Activated CD4-positive, alpha-beta T cell treated with anti-CD3 and anti-CD28 coated beads, Interleukin-2, amount 50 U/mL, for 16 hours (primary cell): Measurements from ENCODE around the gene KERA.

Experiments used
- DNase-seq: peaks from one replicate; pipeline ENCODE4 v3.0.0-alpha.2; 2020

Gene KERA

GRCh38 chr12:91072931-91073330 lies 15.1 kb upstream of the KERA start:
- no peak for DNase-seq

- DNase-seq, result no peak
Measured at GRCh38 chr12:91070936-91071335, 13.1 kb upstream of the KERA start.

GRCh38 chr12:91065396-91065795 lies 7.6 kb upstream of the KERA start:
- no peak for DNase-seq

- no peak for DNase-seq
Measured at GRCh38 chr12:91064640-91065039, 6.8 kb upstream of the KERA start.

DNA sequence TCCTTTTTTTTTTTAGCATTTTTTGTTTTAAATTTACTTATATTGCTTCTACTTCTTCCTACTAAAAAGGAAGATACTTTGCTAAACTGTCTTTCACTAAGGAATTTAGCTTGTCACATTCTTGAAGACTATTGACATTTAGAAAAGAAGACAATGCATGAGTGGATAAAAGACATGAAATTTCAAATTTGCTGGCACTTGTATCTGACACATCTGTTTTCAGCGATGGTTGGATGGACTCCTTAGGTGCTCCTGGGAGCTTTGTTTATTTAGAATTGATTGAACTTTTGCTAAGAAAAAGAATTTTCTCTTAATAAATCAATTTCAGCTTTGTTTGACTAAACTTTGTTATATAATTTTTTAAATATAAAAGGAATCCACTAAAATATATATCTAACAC lies 3.3 kb upstream of the KERA start:
- DNase-seq, result no peak

GRCh38 chr12:91059211-91059610 lies 1.4 kb upstream of the KERA start:
- DNase-seq, result no peak

- DNase-seq, result no peak
Measured at GRCh38 chr12:91058786-91059185, 962 bp upstream of the KERA start.

- no peak for DNase-seq
Measured at GRCh38 chr12:91056488-91056887, 1.3 kb downstream of the KERA start.

GRCh38 chr12:91055976-91056375 lies 1.8 kb downstream of the KERA start:
- no peak for DNase-seq

GRCh38 chr12:91053951-91054715 lies 3.7 kb downstream of the KERA start:
- no peak for DNase-seq

DNA sequence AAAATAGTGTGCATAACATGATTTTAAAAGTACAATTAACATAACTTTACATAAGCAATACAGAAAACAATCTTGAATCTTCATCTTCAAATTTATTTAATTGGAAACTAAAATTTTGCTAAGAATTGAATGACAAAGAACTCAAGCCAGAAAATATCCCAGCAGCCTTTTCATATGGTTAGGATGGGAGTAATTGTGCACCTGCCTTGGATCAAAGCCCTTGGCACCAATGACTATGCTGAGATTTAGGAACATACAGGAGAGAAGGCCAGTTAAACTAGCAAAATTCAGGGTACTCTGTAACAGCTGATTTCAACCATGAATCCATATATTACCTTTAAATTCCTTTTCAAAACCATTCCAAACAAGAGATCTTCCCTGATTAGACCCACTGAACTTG lies 5.8 kb downstream of the KERA start:
- DNase-seq, result no peak

- DNase-seq, result no peak
Measured at GRCh38 chr12:91044586-91044985, 13.2 kb downstream of the KERA start.

DNA sequence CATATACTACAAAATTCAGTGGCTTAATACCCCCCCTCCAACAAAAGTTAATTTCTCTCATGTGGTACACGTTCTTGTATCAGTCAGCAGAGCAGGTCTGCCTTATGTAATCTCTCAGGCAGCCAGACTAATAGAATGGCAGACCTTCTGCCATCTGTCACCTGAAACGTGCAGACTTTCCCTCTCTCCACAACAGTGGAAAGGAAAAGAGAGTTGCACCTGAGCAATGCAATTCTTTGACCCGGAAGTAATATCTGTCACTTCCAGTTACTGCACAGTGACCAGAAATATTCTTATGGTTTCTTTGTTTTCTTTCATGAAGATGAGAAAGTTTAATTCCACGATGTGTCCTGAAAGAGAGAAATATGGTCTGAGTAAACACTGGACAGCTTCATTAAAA lies 14.4 kb downstream of the KERA start:
- DNase-seq, result no peak

GRCh38 chr12:91040096-91040755 lies 17.6 kb downstream of the KERA start:
- DNase-seq, result no peak

DNA sequence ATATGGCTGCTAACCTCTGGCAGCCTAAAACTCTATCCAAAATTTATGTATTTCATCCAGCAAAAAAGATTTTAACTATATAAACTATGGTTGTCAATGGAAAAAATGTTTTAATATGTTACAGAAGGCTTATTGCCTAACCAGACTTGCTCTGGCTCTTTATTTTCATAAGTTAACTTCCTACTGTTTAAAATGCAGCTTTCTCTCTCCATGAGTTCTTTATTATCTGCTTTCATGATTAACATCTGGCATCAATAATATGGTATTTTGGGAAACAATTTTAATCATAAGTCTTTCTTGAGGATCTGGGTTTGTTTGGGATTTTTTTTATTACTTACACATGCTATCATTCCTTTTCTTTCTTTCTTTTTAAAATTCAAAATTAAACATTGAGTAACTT lies 20.5 kb downstream of the KERA start:
- no peak for DNase-seq

- DNase-seq, result no peak
Measured at GRCh38 chr12:91033251-91033650, 24.6 kb downstream of the KERA start.

GRCh38 chr12:91023326-91024004 lies 34.4 kb downstream of the KERA start:
- DNase-seq, result no peak

DNA sequence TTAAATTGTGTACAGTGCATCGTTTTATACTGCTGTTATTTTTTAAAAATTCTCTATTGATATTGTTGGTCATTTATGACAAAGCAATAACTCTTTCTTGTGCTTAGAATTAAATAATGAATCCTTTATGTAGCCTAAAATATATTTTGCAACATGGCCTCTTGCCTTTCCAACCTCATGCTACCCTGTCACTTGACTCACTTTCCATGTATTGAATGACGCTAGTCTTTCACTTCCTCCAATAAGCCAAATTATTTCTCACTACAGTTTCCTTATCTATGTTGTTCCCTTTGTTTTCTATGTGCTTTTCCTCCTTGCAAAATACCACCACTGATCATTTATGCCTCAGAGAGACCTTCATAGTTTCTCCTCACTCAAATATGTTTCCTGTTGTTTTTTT lies 36.7 kb downstream of the KERA start:
- DNase-seq, result no peak

- DNase-seq, result no peak
Measured at GRCh38 chr12:91019455-91019854, 38.4 kb downstream of the KERA start.

- DNase-seq, result no peak
Measured at GRCh38 chr12:91017511-91018263, 40.1 kb downstream of the KERA start.

GRCh38 chr12:91017043-91017442 lies 40.8 kb downstream of the KERA start:
- DNase-seq, result no peak

- DNase-seq, result peak; percentile 6
Measured at GRCh38 chr12:91009319-91009950, 48.4 kb downstream of the KERA start.
